WTC11 (cell line): Measurements from ENCODE around the gene PPP1CA. TPM values are rescaled to one million over a fixed set of nuclear protein-coding genes. Genes with fewer than 3 reads are reported as not detected.

Experiments
- ATAC-seq: fragments of 200-7000 bp; cut with Tn5 transposase; 2 replicates; pipeline ENCODE4 v1.10.0; 2021; ENCODE audit warnings: mild to moderate bottlenecking, moderate library complexity
- CTCF ChIA-PET: fragments of 300-600 bp; sonication (Branson Sonifier 250); formaldehyde crosslinking; loops from one replicate; lab custom pipeline; 2021; ENCODE audit warnings: antibody characterized with exemption; lab: Charles Lee
- POLR2A ChIA-PET: fragments of 350-600 bp; sonication (Branson Sonifier 250); formaldehyde crosslinking; loops from one replicate; lab custom pipeline; 2021; ENCODE audit warnings: antibody characterized with exemption; lab: Charles Lee
- DNase-seq: peaks from one replicate; pipeline ENCODE4 v3.0.0; 2021; ENCODE audit warnings: low spot score
- H3K27ac Mint-ChIP-seq: 2 replicates; pipeline ENCODE4 v1.8.0; 2021; ENCODE audit warnings: mixed read lengths
- H3K27me3 Mint-ChIP-seq: 2 replicates; pipeline ENCODE4 v1.8.0; 2021; ENCODE audit warnings: low read depth, mild to moderate bottlenecking, moderate library complexity, mixed read lengths
- H3K36me3 Mint-ChIP-seq: 2 replicates; pipeline ENCODE4 v1.8.0; 2021; ENCODE audit warnings: mixed read lengths
- H3K4me1 Mint-ChIP-seq: 2 replicates; pipeline ENCODE4 v1.8.0; 2022; ENCODE audit warnings: mixed read lengths
- H3K4me3 Mint-ChIP-seq: 2 replicates; pipeline ENCODE4 v1.8.0; 2021; ENCODE audit warnings: mild to moderate bottlenecking, moderate library complexity, mixed read lengths
- H3K9me3 Mint-ChIP-seq: 2 replicates; pipeline ENCODE4 v1.8.0; 2021; ENCODE audit warnings: mixed read lengths
- ELF4 ChIP-seq: sonication (generic); formaldehyde crosslinking; IDR thresholded peaks from 2 replicates; pipeline ENCODE4 v1.8.1; 2022; ENCODE audit warnings: low read depth, mild to moderate bottlenecking, moderate library complexity, missing genetic modification reagents
- ESRRA ChIP-seq: sonication (generic); formaldehyde crosslinking; IDR thresholded peaks from 2 replicates; pipeline ENCODE4 v1.8.1; 2022; ENCODE audit warnings: mild to moderate bottlenecking, missing genetic modification reagents, borderline replicate concordance
- FOXK1 ChIP-seq: sonication (generic); formaldehyde crosslinking; IDR thresholded peaks from 2 replicates; pipeline ENCODE4 v1.8.0; 2022; ENCODE audit warnings: mild to moderate bottlenecking, moderate library complexity, missing genetic modification reagents
- FOXP1 ChIP-seq: sonication (generic); formaldehyde crosslinking; IDR thresholded peaks from 2 replicates; pipeline ENCODE4 v1.8.0; 2022; ENCODE audit warnings: missing genetic modification reagents, mild to moderate bottlenecking, moderate library complexity, borderline replicate concordance
- NR2C2 ChIP-seq: sonication (generic); formaldehyde crosslinking; IDR thresholded peaks from 2 replicates; pipeline ENCODE4 v1.8.0; 2022; ENCODE audit warnings: mild to moderate bottlenecking, missing genetic modification reagents
- OVOL2 ChIP-seq: fragments of 250-450 bp; sonication (Bioruptor Pico); IDR thresholded peaks from 2 replicates; pipeline ENCODE4 v1.9.0; 2021; ENCODE audit warnings: mild to moderate bottlenecking, borderline replicate concordance
- RORB ChIP-seq: fragments of 250-450 bp; sonication (Bioruptor Pico); IDR thresholded peaks from 2 replicates; pipeline ENCODE4 v1.9.0; 2021; ENCODE audit warnings: mild to moderate bottlenecking
- TP53 ChIP-seq: sonication (generic); formaldehyde crosslinking; IDR thresholded peaks from 2 replicates; pipeline ENCODE4 v1.8.1; 2023; ENCODE audit warnings: mild to moderate bottlenecking, missing genetic modification reagents
- ZBTB21 ChIP-seq: sonication (generic); formaldehyde crosslinking; IDR thresholded peaks from 2 replicates; pipeline ENCODE4 v1.8.1; 2023; ENCODE audit warnings: mild to moderate bottlenecking, missing genetic modification reagents, borderline replicate concordance
- ZNF317 ChIP-seq: sonication (generic); formaldehyde crosslinking; IDR thresholded peaks from 2 replicates; pipeline ENCODE4 v1.8.1; 2023; ENCODE audit warnings: low read depth, mild to moderate bottlenecking, moderate library complexity, missing genetic modification reagents, borderline replicate concordance
- ZNF671 ChIP-seq: fragments of 250-450 bp; sonication (Bioruptor Pico); IDR thresholded peaks from 2 replicates; pipeline ENCODE4 v1.8.0; 2021; ENCODE audit warnings: mild to moderate bottlenecking
- total RNA-seq: library from RNA; stranded (reverse); gene quantifications from 3 replicates; pipeline ENCODE4 v1.2.3, GENCODE V29; 2021
- TF ChIP-seq, protein P1 (sequence below): sonication (generic); formaldehyde crosslinking; IDR thresholded peaks from 2 replicates; pipeline ENCODE4 v1.8.1; 2023; ENCODE audit warnings: mild to moderate bottlenecking, missing genetic modification reagents, borderline replicate concordance
- TF ChIP-seq, protein P2 (sequence below): sonication (generic); formaldehyde crosslinking; IDR thresholded peaks from 2 replicates; pipeline ENCODE4 v1.8.1; 2023; ENCODE audit warnings: mild to moderate bottlenecking, moderate library complexity, missing genetic modification reagents
- TF ChIP-seq, protein P3 (sequence below): sonication (generic); formaldehyde crosslinking; IDR thresholded peaks from 2 replicates; pipeline ENCODE4 v1.8.0; 2022; ENCODE audit warnings: mild to moderate bottlenecking, missing genetic modification reagents
- TF ChIP-seq, protein P4 (sequence below): fragments of 250-450 bp; sonication (Bioruptor Pico); IDR thresholded peaks from 2 replicates; pipeline ENCODE4 v1.9.0; 2021; ENCODE audit warnings: moderate library complexity, mild to moderate bottlenecking, inconsistent platforms, borderline replicate concordance
- TF ChIP-seq, protein P5 (sequence below): sonication (generic); formaldehyde crosslinking; IDR thresholded peaks from 2 replicates; pipeline ENCODE4 v1.8.0; 2022; ENCODE audit warnings: mild to moderate bottlenecking, missing genetic modification reagents
- TF ChIP-seq, protein P6 (sequence below): fragments of 250-450 bp; sonication (Bioruptor Pico); IDR thresholded peaks from 2 replicates; pipeline ENCODE4 v1.8.0; 2021; ENCODE audit warnings: mild to moderate bottlenecking

PPP1CA gene
- total RNA-seq, 1 experiment from 2014 or later = 220 TPM

DNA sequence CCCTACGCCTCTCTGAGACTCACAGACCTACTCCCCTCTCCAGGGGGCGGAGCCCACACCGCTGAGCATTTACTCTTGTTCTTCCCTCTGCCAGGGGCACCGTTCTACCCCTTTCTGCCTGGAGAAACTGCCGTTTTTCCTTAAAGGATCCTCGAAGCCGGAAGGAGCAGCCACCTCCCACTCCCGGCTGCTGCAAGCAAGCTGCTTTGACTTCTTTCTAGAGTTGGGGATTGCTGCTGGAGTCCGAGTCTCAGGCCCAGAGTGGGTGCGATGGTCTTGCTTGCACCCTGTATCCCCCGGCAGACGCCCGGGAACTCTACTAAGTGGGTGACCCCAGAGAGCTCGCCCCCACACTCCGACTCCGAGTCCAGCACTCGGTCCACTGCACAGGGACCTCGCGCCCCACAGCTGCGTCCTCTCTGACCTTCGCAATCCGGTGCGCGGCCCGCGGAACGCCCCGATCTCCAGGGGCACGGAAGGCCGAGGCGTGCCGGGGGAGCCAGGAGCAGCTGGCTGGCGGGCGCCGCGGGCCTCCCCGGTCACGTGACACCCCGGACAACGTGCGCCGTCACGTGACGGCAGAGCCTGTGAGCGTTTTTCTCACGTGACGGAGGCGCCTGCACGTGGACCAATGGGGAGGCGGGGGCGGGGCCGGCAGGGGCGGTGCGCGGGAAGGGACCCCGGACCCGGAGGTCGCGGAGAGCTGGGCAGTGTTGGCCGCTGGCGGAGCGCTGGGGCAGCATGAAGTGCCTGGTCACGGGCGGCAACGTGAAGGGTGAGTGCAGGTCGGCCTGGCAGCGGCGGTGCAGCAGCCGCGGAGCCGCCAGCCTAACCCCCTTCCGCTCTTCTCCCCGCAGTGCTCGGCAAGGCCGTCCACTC is 10.1 kb downstream of the PPP1CA start, which contains the start of gene RAD9A (continued):
- TF ChIP-seq, protein P1, sequence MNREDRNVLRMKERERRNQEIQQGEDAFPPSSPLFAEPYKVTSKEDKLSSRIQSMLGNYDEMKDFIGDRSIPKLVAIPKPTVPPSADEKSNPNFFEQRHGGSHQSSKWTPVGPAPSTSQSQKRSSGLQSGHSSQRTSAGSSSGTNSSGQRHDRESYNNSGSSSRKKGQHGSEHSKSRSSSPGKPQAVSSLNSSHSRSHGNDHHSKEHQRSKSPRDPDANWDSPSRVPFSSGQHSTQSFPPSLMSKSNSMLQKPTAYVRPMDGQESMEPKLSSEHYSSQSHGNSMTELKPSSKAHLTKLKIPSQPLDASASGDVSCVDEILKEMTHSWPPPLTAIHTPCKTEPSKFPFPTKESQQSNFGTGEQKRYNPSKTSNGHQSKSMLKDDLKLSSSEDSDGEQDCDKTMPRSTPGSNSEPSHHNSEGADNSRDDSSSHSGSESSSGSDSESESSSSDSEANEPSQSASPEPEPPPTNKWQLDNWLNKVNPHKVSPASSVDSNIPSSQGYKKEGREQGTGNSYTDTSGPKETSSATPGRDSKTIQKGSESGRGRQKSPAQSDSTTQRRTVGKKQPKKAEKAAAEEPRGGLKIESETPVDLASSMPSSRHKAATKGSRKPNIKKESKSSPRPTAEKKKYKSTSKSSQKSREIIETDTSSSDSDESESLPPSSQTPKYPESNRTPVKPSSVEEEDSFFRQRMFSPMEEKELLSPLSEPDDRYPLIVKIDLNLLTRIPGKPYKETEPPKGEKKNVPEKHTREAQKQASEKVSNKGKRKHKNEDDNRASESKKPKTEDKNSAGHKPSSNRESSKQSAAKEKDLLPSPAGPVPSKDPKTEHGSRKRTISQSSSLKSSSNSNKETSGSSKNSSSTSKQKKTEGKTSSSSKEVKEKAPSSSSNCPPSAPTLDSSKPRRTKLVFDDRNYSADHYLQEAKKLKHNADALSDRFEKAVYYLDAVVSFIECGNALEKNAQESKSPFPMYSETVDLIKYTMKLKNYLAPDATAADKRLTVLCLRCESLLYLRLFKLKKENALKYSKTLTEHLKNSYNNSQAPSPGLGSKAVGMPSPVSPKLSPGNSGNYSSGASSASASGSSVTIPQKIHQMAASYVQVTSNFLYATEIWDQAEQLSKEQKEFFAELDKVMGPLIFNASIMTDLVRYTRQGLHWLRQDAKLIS = 0 out of 2 replicates have a peak, but pooled peaks have one; percentile 59
- no peak for TF ChIP-seq ZNF671
- TF ChIP-seq, protein P2, sequence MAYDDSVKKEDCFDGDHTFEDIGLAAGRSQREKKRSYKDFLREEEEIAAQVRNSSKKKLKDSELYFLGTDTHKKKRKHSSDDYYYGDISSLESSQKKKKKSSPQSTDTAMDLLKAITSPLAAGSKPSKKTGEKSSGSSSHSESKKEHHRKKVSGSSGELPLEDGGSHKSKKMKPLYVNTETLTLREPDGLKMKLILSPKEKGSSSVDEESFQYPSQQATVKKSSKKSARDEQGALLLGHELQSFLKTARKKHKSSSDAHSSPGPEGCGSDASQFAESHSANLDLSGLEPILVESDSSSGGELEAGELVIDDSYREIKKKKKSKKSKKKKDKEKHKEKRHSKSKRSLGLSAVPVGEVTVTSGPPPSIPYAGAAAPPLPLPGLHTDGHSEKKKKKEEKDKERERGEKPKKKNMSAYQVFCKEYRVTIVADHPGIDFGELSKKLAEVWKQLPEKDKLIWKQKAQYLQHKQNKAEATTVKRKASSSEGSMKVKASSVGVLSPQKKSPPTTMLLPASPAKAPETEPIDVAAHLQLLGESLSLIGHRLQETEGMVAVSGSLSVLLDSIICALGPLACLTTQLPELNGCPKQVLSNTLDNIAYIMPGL = no peak; the same call in 1 of the 2 replicates
- TF ChIP-seq, protein P3, sequence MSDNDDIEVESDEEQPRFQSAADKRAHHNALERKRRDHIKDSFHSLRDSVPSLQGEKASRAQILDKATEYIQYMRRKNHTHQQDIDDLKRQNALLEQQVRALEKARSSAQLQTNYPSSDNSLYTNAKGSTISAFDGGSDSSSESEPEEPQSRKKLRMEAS (CRISPR knock-in tag) = peak; percentile 98
- 0 out of 2 replicates have a peak, but pooled peaks have one; percentile 32 for TF ChIP-seq ZNF317 (CRISPR knock-in tag)
- TF ChIP-seq, protein P4, sequence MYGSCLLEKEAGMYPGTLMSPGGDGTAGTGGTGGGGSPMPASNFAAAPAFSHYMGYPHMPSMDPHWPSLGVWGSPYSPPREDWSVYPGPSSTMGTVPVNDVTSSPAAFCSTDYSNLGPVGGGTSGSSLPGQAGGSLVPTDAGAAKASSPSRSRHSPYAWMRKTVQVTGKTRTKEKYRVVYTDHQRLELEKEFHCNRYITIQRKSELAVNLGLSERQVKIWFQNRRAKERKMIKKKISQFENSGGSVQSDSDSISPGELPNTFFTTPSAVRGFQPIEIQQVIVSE = no peak
- TF ChIP-seq ZBTB21 (CRISPR knock-in tag) = peak; percentile 92
- peak; percentile 94 for TF ChIP-seq FOXP1 (CRISPR knock-in tag)
- TF ChIP-seq ESRRA (CRISPR knock-in tag) = peak; percentile 94
- peak; percentile 97 for TF ChIP-seq FOXK1 (CRISPR knock-in tag)
- TF ChIP-seq RORB = no peak
- TF ChIP-seq NR2C2 (CRISPR knock-in tag) = peak; percentile 76
- TF ChIP-seq TP53 (CRISPR knock-in tag) = peak; percentile 89; the same call in 1 of the 2 replicates
- no peak for TF ChIP-seq ELF4
- TF ChIP-seq, protein P5, sequence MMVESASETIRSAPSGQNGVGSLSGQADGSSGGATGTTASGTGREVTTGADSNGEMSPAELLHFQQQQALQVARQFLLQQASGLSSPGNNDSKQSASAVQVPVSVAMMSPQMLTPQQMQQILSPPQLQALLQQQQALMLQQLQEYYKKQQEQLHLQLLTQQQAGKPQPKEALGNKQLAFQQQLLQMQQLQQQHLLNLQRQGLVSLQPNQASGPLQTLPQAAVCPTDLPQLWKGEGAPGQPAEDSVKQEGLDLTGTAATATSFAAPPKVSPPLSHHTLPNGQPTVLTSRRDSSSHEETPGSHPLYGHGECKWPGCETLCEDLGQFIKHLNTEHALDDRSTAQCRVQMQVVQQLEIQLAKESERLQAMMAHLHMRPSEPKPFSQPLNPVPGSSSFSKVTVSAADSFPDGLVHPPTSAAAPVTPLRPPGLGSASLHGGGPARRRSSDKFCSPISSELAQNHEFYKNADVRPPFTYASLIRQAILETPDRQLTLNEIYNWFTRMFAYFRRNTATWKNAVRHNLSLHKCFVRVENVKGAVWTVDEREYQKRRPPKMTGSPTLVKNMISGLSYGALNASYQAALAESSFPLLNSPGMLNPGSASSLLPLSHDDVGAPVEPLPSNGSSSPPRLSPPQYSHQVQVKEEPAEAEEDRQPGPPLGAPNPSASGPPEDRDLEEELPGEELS = peak; percentile 93

DNA sequence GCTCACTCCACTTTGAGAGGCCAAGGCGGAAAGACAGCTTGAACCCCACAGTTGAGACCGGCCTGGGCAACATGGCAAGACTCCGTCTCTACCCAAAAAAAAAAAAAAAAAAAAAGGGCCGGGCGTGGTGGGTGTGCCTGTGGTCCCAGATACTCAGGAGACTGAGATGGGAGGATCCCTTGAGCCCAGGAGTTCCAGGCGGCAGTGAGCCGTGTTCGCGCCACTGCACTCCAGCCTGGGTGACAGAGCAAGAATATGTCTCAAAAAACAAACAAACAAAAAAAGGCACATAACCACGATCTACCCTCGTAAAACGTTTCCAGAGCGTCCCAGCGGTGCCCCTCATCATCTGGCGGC is 10.7 kb downstream of the PPP1CA start:
- ChIA-PET CTCF (interaction anchor here (0.6 to 7.3 kb wide), 8 partner anchors 9 to 92 kb away, joined by 3 to 112 read pairs (median 6); partner anchors contain the start of genes AIP, POLD4 and PPP1CA), POLR2A (interaction anchor here (1.7 kb wide), 1 partner anchor 11 kb away, joined by 21 read pairs; the partner anchor contains the start of gene PPP1CA)
- TF ChIP-seq, protein P6, sequence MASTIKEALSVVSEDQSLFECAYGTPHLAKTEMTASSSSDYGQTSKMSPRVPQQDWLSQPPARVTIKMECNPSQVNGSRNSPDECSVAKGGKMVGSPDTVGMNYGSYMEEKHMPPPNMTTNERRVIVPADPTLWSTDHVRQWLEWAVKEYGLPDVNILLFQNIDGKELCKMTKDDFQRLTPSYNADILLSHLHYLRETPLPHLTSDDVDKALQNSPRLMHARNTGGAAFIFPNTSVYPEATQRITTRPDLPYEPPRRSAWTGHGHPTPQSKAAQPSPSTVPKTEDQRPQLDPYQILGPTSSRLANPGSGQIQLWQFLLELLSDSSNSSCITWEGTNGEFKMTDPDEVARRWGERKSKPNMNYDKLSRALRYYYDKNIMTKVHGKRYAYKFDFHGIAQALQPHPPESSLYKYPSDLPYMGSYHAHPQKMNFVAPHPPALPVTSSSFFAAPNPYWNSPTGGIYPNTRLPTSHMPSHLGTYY = no peak
- TF ChIP-seq ESRRA (CRISPR knock-in tag) (no peak), OVOL2 (CRISPR knock-in tag) (no peak)
- TF ChIP-seq, protein P3 (CRISPR knock-in tag) = no peak
- DNase-seq (no peak), ATAC-seq (no peak)
- Mint-ChIP-seq H3K27ac (peak overlapping the region; percentile 85), H3K4me1 (peaks cover 30% of the 10 kb centered on the region), H3K4me3 (peak overlapping the region; percentile 75), H3K9me3 (no peaks in the 10 kb centered on the region), H3K27me3 (peaks cover under 1% of the 10 kb centered on the region; the same call in 1 of the 2 replicates), H3K36me3 (peaks cover 11% of the 10 kb centered on the region)
